OCI-LY7 (cell line): Measurements from ENCODE around the gene REELD1.

ENCODE experiments used
- EZH2phosphoT487 ChIP-seq: fragments of 200-600 bp; sonication (generic); IDR thresholded peaks from 2 replicates; pipeline ENCODE4 v1.6.1; 2018; ENCODE audit warnings: low read depth, borderline replicate concordance, mild to moderate bottlenecking, mixed run types, antibody characterized with exemption, low read length, moderate library complexity, mixed read lengths
- TF ChIP-seq, protein P1 (sequence below): fragments of 200-600 bp; sonication (generic); conservative IDR thresholded peaks from 2 replicates; pipeline ENCODE4 v1.5.1; 2014; ENCODE audit warnings: mild to moderate bottlenecking, antibody characterized with exemption, low read length, moderate library complexity, mixed read lengths

- TF ChIP-seq EZH2phosphoT487 = no peak
- TF ChIP-seq, protein P1, sequence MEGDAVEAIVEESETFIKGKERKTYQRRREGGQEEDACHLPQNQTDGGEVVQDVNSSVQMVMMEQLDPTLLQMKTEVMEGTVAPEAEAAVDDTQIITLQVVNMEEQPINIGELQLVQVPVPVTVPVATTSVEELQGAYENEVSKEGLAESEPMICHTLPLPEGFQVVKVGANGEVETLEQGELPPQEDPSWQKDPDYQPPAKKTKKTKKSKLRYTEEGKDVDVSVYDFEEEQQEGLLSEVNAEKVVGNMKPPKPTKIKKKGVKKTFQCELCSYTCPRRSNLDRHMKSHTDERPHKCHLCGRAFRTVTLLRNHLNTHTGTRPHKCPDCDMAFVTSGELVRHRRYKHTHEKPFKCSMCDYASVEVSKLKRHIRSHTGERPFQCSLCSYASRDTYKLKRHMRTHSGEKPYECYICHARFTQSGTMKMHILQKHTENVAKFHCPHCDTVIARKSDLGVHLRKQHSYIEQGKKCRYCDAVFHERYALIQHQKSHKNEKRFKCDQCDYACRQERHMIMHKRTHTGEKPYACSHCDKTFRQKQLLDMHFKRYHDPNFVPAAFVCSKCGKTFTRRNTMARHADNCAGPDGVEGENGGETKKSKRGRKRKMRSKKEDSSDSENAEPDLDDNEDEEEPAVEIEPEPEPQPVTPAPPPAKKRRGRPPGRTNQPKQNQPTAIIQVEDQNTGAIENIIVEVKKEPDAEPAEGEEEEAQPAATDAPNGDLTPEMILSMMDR = no peak
Observed at GRCh38 chr4:146269228-146269653, 54.9 kb downstream of the REELD1 start.
